GM18505 (cell line): ENCODE measurements around the gene LVRN.
"Not testable (repeated sequence)": the region's sequence is repeated elsewhere in the genome, so short reads cannot be mapped to it uniquely, and the experiment has no call there.

Experiments used
- ATAC-seq: cut with Tn5 transposase; IDR thresholded peaks from one replicate; pipeline ENCODE4 v1.9.1; 2021; ENCODE audit not compliant: unreplicated experiment
- POLR2A ChIP-seq: IDR thresholded peaks from 4 replicates; pipeline ENCODE4 v1.6.1; 2011; ENCODE audit warnings: borderline replicate concordance; ENCODE audit not compliant: insufficient read depth, insufficient read length; ENCODE audit errors: extremely low read depth

The LVRN gene, protein sequence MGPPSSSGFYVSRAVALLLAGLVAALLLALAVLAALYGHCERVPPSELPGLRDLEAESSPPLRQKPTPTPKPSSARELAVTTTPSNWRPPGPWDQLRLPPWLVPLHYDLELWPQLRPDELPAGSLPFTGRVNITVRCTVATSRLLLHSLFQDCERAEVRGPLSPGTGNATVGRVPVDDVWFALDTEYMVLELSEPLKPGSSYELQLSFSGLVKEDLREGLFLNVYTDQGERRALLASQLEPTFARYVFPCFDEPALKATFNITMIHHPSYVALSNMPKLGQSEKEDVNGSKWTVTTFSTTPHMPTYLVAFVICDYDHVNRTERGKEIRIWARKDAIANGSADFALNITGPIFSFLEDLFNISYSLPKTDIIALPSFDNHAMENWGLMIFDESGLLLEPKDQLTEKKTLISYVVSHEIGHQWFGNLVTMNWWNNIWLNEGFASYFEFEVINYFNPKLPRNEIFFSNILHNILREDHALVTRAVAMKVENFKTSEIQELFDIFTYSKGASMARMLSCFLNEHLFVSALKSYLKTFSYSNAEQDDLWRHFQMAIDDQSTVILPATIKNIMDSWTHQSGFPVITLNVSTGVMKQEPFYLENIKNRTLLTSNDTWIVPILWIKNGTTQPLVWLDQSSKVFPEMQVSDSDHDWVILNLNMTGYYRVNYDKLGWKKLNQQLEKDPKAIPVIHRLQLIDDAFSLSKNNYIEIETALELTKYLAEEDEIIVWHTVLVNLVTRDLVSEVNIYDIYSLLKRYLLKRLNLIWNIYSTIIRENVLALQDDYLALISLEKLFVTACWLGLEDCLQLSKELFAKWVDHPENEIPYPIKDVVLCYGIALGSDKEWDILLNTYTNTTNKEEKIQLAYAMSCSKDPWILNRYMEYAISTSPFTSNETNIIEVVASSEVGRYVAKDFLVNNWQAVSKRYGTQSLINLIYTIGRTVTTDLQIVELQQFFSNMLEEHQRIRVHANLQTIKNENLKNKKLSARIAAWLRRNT

GRCh38 chr5:115962239-115962564 lies at the start of gene LVRN:
Gene LVRN, plus strand, starts transcription at chr5:115962475. Its CDS starts 143 bp downstream, at chr5:115962618.
- TF ChIP-seq POLR2A, result no peak
- ATAC-seq, result no peak

- ATAC-seq, result not testable (repeated sequence)
Observed at GRCh38 chr5:115913623-115914400, 48.5 kb upstream of the LVRN start.

- no peak for ATAC-seq
- no peak for TF ChIP-seq POLR2A
Observed at GRCh38 chr5:115920171-115920725, 42.0 kb upstream of the LVRN start.

- ATAC-seq, result not testable (repeated sequence)
Observed at GRCh38 chr5:115928578-115929407, 33.5 kb upstream of the LVRN start.

- not testable (repeated sequence) for ATAC-seq
Observed at GRCh38 chr5:115930171-115930570, 32.1 kb upstream of the LVRN start.

- TF ChIP-seq POLR2A, result no peak
- no peak for ATAC-seq
Observed at GRCh38 chr5:115930630-115931337, 31.5 kb upstream of the LVRN start.

DNA sequence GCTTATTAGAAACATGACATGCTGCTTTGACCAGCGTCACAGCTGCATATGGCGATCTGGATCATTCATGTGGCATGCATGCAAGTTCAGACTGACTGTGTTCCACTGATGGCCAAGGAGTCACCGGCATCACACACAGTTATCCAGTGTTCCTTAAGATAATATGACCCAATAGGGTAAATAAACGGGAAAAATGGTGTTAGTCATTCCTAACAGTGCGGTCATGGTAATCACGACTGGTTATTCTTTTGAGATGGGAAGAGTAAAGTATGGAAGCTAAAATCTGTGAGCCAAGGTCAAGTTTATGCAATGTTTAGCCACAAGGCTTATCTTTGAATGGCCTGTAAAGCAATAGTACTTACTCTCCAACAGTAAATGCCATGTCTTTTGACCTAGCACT lies 29.3 kb upstream of the LVRN start:
- ATAC-seq, result no peak
- no peak for TF ChIP-seq POLR2A

DNA sequence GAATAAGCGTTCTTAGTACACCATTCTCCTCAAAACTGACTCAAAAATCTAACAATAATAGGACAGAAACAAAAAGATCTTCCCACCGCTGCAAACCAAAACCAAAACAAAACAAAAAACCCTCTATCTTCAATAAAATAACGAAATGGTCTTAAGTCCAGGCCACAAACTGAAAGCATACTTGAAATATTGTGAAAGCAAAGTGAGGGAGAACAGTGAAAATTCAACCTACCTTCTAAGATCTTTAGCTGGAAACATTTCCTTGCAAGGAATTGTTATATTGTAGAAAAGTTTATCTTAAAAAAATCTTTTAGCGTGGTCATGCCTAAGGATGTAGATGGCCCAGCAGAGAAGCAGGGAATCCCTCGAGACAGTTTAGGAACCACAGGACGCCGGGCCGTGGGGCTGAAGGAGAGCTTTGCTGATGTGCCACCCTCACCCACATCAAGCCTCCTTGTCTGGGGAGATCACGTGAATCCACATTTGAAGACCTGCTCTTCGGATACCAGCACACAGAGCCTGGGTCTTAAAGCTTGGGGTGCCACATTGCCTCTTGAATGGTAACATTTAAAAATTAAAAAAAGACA lies 27.8 kb upstream of the LVRN start:
- no peak for TF ChIP-seq POLR2A
- no peak for ATAC-seq

DNA sequence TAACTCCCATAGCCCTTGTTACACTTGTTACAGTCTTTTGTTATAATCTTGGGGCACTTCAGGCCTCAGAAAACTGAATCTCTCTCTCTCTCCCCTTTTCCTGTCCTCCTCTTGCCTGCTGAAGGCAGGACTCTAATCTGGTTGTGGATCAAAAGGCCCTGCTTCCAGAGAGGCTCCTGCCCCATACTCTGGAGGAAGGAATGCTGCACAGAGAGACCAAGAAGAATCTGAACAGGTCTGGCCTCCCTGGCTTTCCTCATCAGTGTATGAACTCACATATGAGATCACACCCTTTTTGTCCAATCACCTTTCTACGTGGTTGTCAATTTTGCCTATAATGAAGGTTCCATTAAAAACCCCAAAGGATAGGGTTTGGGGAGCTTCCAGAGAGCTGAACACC lies 26.2 kb upstream of the LVRN start:
- TF ChIP-seq POLR2A, result no peak
- ATAC-seq, result no peak

DNA sequence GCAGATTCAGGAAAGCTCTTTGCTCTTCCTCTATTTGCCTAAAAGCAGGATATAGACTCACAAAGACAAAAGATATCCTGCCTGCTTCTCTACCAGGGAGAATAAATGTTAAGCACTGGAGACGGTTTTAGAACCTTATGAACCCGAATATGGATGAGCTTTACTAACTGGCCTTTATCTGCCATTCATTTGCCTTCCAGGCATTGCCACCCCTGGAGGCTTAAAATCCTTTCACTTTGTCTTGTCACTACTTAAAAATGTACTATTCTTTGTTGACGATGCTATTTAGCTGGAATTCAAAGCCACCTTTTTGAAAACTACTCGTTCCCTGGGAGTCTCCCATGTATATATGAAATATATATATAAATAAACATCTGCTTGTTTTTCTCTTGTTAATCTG lies 23.2 kb upstream of the LVRN start:
- no peak for TF ChIP-seq POLR2A
- ATAC-seq, result no peak

GRCh38 chr5:115940080-115940810 lies 22.0 kb upstream of the LVRN start:
- no peak for TF ChIP-seq POLR2A

More at GRCh38 chr5:115940080-115940810, 22.0 kb upstream of the LVRN start:
- ATAC-seq, result no peak
